Stimulated activated CD4-positive, alpha-beta T cell treated with anti-CD3 and anti-CD28 coated beads, Interleukin-2, amount 100 ng/mL, for 4 hours (primary cell): ENCODE data around the gene CPNE5.

ENCODE experiments used
- DNase-seq: peaks from one replicate; pipeline ENCODE4 v3.0.0-alpha.2; 2020; ENCODE audit warnings: low read depth

The CPNE5 gene

GRCh38 chr6:36745836-36746235 is 93.4 kb downstream of the CPNE5 start:
- no peak for DNase-seq

- no peak for DNase-seq
Measured at GRCh38 chr6:36745283-36745682, 94.0 kb downstream of the CPNE5 start.

- DNase-seq, result no peak
Measured at GRCh38 chr6:36744304-36744673, 95.0 kb downstream of the CPNE5 start.

- DNase-seq, result no peak
Measured at GRCh38 chr6:36743538-36744303, 95.5 kb downstream of the CPNE5 start.

GRCh38 chr6:36743032-36743431 is 96.2 kb downstream of the CPNE5 start:
- DNase-seq, result no peak

GRCh38 chr6:36742146-36742545 is 97.1 kb downstream of the CPNE5 start:
- no peak for DNase-seq

- no peak for DNase-seq
Measured at GRCh38 chr6:36740818-36741179, 98.4 kb downstream of the CPNE5 start.

- DNase-seq, result no peak
Measured at GRCh38 chr6:36739947-36740817, 99.1 kb downstream of the CPNE5 start.

- no peak for DNase-seq
Measured at GRCh38 chr6:36738108-36738507, 101.1 kb downstream of the CPNE5 start.

- DNase-seq, result no peak
Measured at GRCh38 chr6:36737043-36737785, 102.0 kb downstream of the CPNE5 start.

GRCh38 chr6:36735110-36736071 is 103.9 kb downstream of the CPNE5 start:
- no peak for DNase-seq

- no peak for DNase-seq
Measured at GRCh38 chr6:36734486-36735060, 104.7 kb downstream of the CPNE5 start.

- no peak for DNase-seq
Measured at GRCh38 chr6:36733300-36733699, 105.9 kb downstream of the CPNE5 start.

GRCh38 chr6:36731622-36732310 is 107.5 kb downstream of the CPNE5 start:
- DNase-seq, result no peak

GRCh38 chr6:36730424-36731380 is 108.5 kb downstream of the CPNE5 start:
- DNase-seq, result no peak

GRCh38 chr6:36729161-36729524 is 110.1 kb downstream of the CPNE5 start:
- DNase-seq, result no peak

- no peak for DNase-seq
Measured at GRCh38 chr6:36728289-36729160, 110.7 kb downstream of the CPNE5 start.

- no peak for DNase-seq
Measured at GRCh38 chr6:36727505-36728021, 111.7 kb downstream of the CPNE5 start.
